GM18909 (cell line): ENCODE results near the gene PDIK1L.

Experiments
- ATAC-seq: cut with Tn5 transposase; IDR thresholded peaks from one replicate; pipeline ENCODE4 v1.9.1; 2021; ENCODE audit warnings: mild to moderate bottlenecking; ENCODE audit not compliant: unreplicated experiment, poor library complexity

PDIK1L gene

GRCh38 chr1:26145960-26146294, 34.3 kb downstream of the PDIK1L start:
- no peak for ATAC-seq

GRCh38 chr1:26148887-26149286, 37.3 kb downstream of the PDIK1L start:
- no peak for ATAC-seq

GRCh38 chr1:26153966-26154532, 42.4 kb downstream of the PDIK1L start:
- no peak for ATAC-seq

- no peak for ATAC-seq
Measured at GRCh38 chr1:26154750-26155149, 43.1 kb downstream of the PDIK1L start.

- no peak for ATAC-seq
Measured at GRCh38 chr1:26155370-26156284, 44.0 kb downstream of the PDIK1L start.

GRCh38 chr1:26156285-26157038, 44.8 kb downstream of the PDIK1L start:
- no peak for ATAC-seq

GRCh38 chr1:26158271-26158907, 46.8 kb downstream of the PDIK1L start:
- ATAC-seq = no peak

GRCh38 chr1:26158908-26159742, 47.5 kb downstream of the PDIK1L start, which contains the start of gene FAM110D:
Gene FAM110D (plus strand): TSS chr1:26159079. CDS start chr1:26161292, 2,213 bp downstream.
- no peak for ATAC-seq

GRCh38 chr1:26159743-26160039, 48.1 kb downstream of the PDIK1L start:
- no peak for ATAC-seq

- ATAC-seq = no peak
Measured at GRCh38 chr1:26160527-26161414, 49.1 kb downstream of the PDIK1L start.

GRCh38 chr1:26161415-26162219, 50.0 kb downstream of the PDIK1L start:
- ATAC-seq = no peak

- ATAC-seq = no peak
Measured at GRCh38 chr1:26162220-26162709, 50.6 kb downstream of the PDIK1L start.

GRCh38 chr1:26163684-26164035, 52.0 kb downstream of the PDIK1L start:
- no peak for ATAC-seq

- ATAC-seq = no peak
Measured at GRCh38 chr1:26164036-26164860, 52.6 kb downstream of the PDIK1L start.

GRCh38 chr1:26164861-26165842, 53.5 kb downstream of the PDIK1L start:
- no peak for ATAC-seq

- ATAC-seq = no peak
Measured at GRCh38 chr1:26166719-26167281, 55.2 kb downstream of the PDIK1L start.
